GM04504 (cell line): ENCODE results near the gene COX6A1.
"Not testable (repeated sequence)": the region's sequence is repeated elsewhere in the genome, so short reads cannot be mapped to it uniquely, and the experiment has no call there.

Source experiments
- DNase-seq: peaks from one replicate; pipeline ENCODE4 v3.0.0-alpha.2; 2012; ENCODE audit warnings: low read depth

Gene COX6A1

DNA sequence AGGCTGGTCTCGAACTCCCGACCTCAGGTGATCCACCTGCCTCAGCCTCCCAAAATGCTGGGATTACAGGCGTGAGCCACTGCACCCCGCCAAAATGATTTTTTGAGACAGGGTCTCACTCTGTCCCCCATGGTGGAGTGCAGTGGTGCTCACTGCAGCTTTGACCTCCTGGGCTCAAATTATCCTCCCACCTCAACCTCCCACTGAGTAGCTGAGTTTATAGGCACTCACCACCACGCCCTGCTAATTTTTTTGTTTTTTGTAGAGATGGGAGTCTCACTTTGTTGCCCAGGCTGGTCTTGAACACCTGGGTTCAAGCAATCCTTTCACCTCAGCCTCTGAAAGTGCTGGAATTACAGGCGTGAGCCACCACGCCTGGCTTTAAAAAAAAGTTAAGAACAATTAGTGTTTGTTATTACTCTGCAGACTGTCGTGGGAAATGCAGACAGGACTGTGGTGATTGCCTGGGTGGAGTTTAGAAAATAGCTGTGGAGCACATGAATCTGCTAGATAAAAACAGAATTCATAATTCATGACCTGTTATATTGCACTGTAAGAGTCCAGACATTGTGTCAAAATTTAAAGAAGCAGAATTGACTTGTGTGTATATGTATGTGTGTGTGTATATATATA is 9.2 kb upstream of the COX6A1 start:
- DNase-seq = no peak

DNA sequence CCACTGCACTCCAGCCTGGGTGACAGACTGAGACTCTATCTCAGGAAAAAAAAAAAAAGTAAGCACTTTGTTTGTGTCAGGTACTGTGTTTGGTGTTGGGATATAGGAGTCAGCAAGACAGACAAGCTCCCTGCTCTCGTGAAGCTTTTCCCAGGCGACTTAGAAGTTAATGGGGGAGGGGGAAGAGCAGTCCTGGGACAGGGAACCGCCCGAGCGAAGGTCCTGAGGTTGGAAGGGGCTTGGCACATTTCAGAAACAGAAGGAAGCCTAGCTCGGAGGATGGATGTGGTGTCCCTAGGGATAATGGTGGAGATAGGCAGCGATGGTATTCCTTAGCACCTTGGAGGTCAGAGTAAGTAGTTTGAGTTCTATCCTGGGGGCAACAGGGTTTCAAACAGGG is 8.5 kb upstream of the COX6A1 start:
- no peak for DNase-seq

DNA sequence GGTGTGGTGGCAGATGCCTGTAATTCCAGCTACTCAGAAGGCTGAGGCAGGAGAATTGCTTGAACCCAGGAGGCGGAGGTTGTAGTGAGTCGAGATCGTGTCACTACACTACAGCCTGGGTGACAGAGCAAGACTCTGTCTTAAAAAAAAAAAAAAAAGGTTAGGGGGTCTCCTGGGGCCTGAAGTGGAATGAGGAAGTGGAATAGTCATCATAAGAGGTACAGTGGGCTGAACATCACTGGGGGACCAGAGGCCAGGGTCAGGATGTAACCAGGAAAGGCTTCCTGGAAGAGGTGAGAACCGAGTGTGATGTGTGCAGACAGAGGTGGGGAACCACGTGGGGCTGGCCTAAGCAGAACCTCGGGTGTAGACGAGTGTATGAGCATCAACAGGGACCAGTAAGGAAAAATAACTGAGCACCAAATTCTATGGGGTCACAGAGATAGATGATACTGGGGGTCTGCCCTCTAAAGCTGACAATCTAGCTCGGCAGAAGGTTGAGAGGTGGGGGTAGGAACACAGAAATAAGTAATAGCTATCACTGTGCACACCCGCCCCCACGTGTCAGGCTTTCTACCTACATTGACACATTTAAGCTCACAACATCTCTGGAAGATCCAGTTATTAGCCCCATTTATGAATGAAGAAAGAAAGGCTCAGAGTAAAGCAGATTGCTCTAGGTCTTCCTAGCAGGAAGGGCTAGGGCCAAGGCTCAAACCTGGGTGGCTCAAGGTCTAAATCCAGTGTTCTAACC is 5.0 kb upstream of the COX6A1 start:
- DNase-seq = no peak

DNA sequence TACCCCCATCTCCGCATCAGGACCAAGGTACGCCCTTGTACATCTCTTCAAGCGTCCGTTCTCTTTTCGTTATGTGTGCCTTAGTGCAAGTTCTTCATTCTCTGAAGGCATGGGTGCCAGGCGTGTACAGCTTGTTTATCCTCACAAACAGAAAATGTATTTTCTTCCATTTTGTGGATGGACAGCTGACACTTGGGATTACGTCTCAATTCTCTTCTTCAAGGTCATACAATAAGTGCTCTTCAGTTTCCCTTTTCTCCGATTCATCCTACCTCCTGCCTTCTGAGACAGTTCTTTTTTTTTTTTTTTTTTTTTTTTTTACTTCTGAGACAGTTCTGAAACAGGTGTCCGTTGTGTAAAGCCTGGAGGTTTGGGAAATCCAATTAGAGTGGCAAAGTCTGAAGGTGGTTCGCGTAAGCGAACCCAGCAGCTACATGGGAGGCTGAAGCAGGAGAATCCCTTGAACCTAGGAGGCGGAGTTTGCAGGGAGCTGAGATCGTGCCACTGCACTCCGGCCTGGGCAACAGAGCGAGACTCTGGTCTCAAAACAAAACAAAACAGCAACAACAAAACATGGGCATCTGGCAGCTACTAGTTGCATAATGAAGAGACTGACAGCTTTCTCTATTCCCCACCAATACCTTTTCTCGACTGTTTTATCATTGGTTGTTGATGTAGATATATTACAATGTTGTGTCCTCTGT is 734 bp downstream of the COX6A1 start:
- DNase-seq = no peak

DNA sequence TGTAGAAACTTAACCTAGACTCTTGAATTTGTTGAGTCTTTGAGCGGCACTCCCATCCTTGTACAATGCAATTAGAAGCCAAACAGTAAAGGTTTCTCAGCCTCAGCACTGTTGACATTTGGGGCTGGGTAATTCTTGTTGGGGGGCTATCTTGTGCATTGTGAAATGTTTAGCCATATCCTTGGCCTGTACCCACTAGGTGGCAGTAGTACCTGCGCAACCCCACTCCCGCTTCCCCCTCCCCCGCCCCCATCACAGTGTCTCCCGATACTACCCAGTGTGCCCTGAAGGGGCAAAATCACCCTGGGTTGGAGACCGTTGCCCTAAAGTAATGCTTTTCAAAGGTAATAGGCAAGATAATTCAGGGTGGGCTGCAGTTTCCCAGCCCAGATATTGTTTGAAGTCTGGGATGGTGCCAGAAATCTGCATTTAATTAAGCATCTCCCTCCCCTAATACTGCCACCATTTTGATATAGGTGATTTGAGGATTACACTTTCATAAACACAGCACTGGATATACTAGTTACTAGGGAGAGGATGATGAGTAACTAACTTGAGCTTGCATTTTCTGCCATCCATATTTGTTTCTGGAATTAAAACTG is 1.8 kb downstream of the COX6A1 start:
- no peak for DNase-seq

DNA sequence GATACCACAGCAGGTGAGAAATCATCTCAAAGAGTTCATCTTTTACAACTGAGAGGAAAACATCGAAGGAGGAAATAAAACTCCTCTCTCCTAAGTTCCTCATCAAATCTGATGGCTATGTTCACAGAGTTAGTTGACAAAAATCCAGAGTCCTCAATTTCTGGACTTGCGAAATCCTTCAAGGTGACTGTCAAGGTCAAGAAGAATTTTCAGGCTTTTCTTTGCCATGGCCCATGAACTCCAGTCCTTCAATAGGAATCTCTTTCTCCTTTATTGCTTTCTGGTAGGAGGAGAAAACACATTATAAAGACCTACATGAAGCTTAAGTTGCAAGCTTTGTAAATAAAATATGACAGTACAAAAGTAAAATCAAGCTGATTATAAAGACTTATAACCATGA is 6.8 kb downstream of the COX6A1 start:
- DNase-seq = no peak

DNA sequence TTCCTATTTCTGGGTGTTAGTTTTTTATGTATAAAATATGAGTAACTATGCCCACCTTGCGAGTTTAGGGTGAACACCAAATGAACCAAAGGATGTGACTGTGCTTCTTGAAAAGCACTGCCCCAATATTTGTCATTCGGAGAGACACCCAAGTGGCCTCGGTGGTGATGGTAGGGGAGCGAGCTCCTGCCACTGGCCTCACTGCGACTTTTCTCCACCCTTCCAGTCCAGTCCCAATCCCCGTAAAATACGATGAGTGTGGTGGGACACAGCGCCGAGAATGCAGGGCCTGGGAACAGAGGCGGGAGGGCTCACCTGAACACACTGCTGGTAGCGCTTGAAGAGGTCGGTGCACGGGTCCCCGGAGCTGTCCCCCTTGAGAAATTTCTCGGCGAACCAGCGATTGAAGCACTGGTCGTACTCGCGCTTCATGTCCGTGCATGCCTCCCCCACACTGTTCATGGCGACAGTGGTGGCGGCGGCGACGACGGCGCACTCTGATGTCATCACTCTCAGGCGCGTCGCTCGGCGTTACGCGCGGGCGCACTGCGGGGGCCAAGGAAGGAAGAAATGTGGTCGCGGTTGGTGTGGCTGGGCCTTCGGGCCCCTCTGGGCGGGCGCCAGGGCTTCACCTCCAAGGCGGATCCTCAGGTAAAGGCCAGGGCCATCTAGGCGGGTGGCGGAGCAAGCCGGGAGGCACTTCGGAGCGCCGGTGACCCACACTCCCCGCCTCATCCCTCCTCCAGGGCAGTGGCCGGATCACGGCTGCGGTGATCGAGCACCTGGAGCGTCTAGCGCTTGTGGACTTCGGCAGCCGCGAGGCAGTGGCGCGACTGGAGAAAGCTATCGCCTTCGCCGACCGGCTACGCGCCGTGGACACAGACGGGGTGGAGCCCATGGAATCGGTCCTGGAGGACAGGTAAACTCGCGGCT is 8.3 kb downstream of the COX6A1 start, which contains the start of the genes GATC and TRIAP1:
GATC (plus strand) TSS at position 534 of the 933 bp plus-strand sequence; CDS start at position 571, 37 bp downstream.
TRIAP1 (minus strand) TSS at position 474 of the 933 bp plus-strand sequence; CDS start at position 462, 12 bp downstream.
- no peak for DNase-seq

DNA sequence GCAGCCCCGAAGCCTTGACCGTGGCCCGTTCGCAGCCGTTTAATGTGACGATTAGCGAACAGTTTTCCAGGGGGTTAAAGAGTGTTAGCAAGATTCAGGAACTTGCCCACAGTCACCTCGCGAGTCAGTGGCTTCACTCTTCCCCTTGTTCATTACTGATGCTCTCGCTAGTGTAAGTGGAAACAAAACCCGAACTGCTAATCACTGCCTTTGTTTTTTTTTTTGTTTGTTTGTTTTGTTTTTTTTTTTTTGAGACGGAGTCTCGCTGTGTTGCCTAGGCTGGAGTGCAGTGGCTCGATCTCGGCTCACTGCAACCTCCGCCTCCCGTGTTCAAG is 8.9 kb downstream of the COX6A1 start:
- not testable (repeated sequence) for DNase-seq

DNA sequence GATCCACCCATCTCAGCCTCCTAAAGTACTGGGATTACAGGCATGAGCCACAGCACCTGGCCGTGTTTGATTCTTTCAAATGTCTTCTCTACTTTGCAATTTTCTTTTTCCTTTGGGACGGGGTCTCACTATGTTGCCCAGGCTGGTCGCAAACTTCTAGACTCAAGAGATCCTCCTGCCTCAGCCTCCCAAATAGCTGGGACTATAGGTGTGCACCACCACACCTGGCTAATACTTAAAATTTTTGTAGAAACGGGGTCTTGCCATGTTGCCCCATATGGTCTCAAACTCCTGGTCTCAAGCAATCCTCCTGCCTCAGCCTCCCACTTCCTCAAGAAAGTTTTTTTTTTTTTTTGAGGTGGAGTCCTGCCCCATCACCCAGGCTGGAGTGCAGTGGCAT is 10.1 kb downstream of the COX6A1 start:
- DNase-seq = no peak

DNA sequence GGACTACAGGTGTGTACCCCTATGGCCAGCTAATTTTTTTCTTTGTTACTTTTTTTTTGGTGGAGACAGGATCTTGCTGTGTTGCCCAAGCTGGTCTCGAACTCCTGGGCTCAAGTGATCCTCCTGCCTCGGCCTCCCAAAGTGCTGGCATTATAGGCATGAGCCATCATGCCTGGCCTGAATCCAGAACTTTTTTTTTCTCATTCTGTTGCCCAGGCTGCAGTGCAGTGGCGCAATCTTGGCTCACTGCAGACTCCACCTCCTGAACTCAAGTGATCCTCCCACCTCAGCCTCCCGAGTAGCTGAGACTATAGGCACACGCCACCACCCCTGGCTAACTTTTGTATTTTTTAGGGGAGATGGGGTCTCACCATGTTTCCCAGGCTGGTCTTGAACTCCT is 14.6 kb downstream of the COX6A1 start:
- DNase-seq = not testable (repeated sequence)

DNA sequence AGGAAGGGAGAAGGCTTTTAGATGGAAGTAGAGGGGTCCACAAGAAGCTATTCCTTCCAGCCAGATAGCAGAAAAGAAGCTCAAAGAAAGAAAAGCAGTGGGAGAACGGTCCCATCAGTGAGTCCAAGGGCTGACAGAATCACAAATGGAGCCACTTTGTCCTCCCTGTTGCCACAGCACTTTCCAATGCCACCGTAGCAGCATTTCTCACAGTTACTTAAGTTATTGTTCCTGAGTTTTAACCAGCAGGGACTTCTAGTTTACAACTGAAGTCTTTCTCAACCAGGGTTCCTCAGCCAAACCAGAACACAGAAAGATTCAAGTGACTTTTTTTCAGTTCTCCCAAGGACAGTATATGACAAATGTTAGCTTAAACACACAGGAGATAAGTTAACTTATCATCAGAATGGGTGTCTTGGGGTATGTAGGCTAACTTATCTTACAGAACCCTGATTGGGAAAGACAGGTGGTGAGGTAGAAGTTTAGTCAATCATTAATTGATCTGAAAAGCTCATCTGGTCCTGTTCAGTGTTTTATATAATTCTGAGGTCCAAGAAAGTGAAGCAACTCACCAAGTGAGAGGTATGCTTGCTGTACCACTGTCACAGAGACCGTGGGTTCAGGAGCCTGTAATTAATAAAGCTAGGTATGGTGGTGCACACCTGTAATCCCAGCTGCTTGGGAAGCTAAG is 15.3 kb downstream of the COX6A1 start:
- no peak for DNase-seq

DNA sequence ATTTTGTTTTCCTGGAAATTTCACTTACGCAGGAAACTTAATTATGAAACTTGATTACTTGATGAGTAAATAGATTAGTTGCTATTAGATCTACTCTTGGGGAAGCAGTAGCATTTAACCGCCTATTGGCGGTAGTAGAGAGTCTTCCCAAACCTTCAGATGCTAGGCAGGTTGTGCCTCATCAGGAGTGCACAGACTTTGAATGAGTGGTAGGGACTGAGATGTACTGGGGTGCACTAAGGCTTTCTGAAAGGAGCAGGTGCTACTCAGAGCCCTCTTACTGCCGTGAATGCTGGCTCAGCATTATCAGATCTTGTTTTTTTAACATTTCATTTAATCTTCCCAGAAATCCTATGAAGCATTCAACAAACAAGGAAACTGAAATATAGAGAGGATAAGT is 16.1 kb downstream of the COX6A1 start:
- DNase-seq = no peak

DNA sequence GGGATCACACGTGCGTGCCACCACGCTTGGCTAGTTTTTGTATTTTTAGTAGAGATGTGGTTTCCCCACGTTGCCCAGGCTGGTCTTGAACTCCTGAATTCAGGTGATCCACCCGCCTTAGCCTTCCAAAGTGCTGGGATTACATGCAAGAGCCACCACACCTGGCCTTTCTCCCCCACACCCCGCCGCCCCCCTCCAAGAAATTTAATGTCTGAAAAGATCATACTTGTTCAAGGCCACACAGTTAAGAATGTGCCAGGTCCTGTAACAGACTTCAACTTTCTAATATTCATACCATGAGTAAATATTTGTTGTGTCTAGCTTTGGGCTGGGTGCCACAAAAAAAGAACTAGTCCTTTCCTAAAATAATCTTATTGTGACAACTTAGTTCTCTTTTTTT is 17.4 kb downstream of the COX6A1 start:
- no peak for DNase-seq

DNA sequence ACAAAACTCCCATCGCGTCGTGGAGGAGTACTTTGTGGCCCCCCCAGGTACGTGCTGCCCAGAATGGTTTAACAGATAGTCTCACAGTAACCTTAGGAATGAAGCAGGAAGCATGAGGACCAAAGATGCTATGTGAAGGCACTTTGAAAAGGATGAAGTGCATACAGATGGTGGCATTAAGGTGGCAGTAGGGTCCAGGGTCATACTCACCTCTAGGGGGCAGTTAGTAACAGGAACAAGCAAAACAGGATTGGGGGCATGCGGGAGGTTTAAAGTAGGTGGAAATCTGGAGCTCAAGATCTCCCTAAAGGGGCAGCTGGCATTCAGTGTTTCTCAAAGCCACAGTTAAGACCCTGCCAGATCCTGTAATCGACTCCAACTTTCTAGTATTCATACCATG is 19.2 kb downstream of the COX6A1 start:
- no peak for DNase-seq

DNA sequence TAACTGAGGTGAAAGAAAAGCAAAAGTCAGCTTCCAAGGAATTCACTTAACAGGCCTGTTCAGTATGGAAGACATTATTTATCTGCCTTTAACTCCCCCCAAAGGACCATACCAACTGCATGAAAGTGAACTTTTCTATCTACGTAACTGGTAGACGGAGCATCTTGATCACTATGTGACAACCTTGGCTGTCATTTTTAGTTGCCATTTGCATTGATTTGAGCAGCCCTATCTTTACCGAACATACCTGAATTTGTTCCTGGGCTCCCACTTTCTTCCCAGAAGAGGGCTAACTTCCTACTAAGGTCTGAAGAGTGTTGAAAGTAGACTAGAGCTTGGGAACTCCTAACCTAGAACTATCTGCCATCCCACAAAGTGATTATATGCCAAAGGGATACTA is 22.2 kb downstream of the COX6A1 start:
- no peak for DNase-seq

DNA sequence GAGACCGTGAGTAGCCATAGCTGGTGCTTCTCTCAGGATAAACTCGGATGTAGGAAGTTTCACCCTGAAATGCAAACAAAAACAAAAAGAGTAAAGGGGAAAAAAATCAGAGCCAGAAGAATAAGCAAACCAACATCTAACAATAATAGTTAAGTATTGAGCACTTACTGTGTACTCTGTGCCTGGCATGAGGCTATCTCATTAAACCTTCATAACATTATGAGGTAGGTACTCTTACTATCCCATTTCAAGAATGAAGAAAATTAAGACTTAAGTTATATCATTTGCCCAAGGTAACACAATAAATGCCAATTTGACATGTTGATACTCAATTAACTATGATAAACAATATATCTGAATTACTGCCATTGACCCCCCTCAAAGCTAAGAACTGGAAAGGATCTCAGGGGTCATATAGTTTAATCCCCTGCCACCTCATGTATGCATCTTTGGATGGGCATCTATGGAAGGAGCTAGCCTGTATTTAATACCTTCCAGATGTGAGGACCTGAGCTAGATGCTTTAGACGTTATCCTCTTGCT is 24.3 kb downstream of the COX6A1 start:
- no peak for DNase-seq

DNA sequence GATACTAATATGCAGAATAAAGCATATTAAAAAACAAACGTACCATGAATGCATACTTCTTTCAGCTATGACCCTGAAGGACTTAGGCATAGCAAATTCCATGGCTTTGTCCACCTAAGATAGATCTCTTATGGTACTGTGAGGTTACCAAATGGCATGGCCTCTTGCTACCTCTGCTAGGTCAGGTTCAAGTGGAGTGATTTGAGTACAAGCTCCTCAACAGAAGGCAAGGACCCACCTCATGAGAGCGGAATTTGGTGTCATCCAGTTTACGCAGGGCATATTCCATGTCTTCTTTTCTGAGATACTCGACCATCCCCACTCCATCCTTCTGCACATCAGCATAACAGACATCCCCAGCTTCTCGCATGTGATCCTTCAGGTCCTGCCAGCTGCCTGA is 25.8 kb downstream of the COX6A1 start:
- DNase-seq = no peak

DNA sequence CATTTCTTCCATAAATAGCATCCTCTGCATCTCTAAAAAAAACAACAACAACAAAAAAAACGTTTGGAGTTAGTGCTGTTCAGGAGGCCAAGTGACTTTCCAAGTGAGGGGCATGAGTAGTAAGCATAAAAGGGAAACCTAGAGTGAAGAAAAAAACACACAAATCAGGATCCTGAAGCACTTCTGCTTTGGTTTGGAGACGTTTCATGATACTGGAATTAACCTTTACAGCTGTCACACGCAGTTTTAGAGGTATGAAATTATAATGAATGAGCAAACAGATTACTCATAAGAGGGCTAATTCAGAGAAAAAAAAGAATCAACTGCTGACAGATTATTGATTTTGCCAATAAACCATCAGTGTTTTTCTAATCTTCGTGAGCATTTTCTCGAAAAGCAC is 27.8 kb downstream of the COX6A1 start:
- no peak for DNase-seq

DNA sequence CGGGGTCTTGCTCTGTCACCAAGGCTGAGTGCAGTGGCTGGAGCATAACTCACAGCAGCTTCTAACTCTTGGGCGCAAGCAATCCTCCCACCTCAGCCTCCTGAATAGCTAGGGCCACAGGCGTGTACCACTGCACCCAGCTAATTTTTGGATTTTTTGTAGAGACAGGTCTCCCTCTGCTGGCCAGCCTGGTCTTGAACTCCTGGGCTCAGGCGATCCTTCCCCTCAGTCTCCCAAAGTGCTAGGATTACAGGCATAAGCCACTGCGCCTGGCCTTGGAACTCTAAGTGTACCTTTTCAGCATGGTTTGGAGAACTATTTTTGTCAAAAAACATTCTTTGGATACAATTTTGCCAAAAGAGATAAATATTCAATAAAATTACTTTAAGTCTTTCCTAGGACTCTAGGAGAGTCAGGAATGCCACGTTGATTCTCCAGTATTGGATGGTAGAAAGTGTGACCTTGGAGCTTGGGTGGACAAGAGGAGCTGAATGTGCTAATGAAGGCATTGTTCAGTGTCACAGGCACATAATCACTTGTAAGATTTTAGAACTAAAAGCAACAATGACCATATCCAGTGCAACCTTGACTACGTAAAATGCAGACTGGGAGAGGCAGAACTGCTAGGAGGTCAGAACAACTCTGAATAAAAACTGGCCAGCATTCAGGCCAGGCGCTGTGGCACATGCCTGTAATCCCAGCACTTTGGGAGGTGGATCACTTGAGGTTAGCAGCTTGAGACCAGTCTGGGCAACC is 28.8 kb downstream of the COX6A1 start:
- no peak for DNase-seq

DNA sequence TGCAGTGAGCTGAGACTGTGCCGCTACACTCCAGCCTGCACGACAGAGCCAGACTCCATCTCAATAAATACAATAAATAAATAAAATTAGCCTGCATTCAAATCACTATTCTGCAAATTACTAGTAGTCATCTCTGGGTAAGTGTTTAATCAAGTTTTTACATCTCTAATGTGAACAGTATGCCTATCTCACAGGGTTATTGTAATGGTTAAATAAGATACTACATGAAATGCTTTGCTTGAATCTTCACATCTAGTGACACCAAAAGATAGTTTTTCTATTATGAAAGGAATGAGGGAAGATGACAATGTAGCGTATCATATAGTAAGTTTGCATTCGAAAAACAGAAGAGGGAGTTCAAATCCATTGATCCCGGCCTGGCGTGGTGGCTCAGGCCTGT is 29.5 kb downstream of the COX6A1 start:
- DNase-seq = no peak
